ENCODE measurements around the gene RXRB.

GRCh38 chr6:33164665-33165373 is 35.6 kb downstream of the RXRB start:
- no peak for TF ChIP-seq ZNF274 (IDR thresholded peaks at IDR 0.05; ENCODE audit: low read depth, low read length)
- TF ChIP-seq YY1 (IDR thresholded peaks at IDR 0.05; ENCODE audit: insufficient read depth, insufficient read length), result no peak

All from NT2/D1 (cell line).